HCT116 (cell line): ENCODE measurements around the gene DRICH1. TPM values are rescaled to one million over a fixed set of nuclear protein-coding genes. Genes with fewer than 3 reads are reported as not detected.

ENCODE experiments used
- ATAC-seq: fragments of 200-7000 bp; cut with Tn5 transposase; 2 replicates; pipeline ENCODE4 v1.9.1; 2020; ENCODE audit warnings: mild to moderate bottlenecking, moderate library complexity
- BruUV-seq: library from RNA; stranded (reverse); fragments of 400-500 nt; replicated peaks from 2 replicates; lab custom pipeline; 2021; lab: Mats Ljungman, UMichigan
- CTCF ChIA-PET: fragments of 300-600 bp; sonication (Branson Sonifier 250); formaldehyde crosslinking; loops from one replicate; lab custom pipeline; 2021; ENCODE audit warnings: antibody characterized with exemption; lab: Charles Lee
- POLR2A ChIA-PET: fragments of 300-600, 350-600 bp; sonication (Branson Sonifier 250); formaldehyde crosslinking; loops from one replicate; lab custom pipeline; 2021; ENCODE audit warnings: antibody characterized with exemption; lab: Charles Lee
- RAD21 ChIA-PET, 2 experiments: fragments of 300-600 bp; sonication (Branson Sonifier 250); formaldehyde crosslinking; loops; one replicate each; lab custom pipeline; 2023; ENCODE audit warnings: low total read pairs in 2 of 2; ENCODE audit not compliant: uncharacterized antibody in 2 of 2, unreplicated experiment in 2 of 2, low non-redundant PET in 1 of 2; lab: Charles Lee
- DNase-seq: peaks from one replicate; pipeline ENCODE4 v3.0.0-alpha.2; 2010; ENCODE audit warnings: low read depth, low spot score
- H2AFZ ChIP-seq: fragments of 200-600 bp; shearing (Covaris generic), sonication (generic); 2 replicates; pipeline ENCODE4 v1.6.1; 2017; ENCODE audit warnings: low read depth, mixed run types, mixed read lengths, antibody characterized with exemption, low read length; ENCODE audit not compliant: poor library complexity, severe bottlenecking
- H3K27ac ChIP-seq: 2 replicates; pipeline ENCODE4 v1.5.1; 2012; ENCODE audit warnings: low read depth, low read length
- H3K27me3 ChIP-seq: fragments of 200-600 bp; sonication (generic); 2 replicates; pipeline ENCODE4 v1.6.1; 2016; ENCODE audit warnings: mixed run types, low read length, mixed read lengths; ENCODE audit not compliant: insufficient read depth
- H3K36me3 ChIP-seq, 2 experiments: fragments of 200-500 bp in 1 of 2; fragments of 200-600 bp in 1 of 2; sonication (Bioruptor generic) in 1 of 2; sonication (generic) in 1 of 2; 2 replicates each; pipeline versions ENCODE4 v1.5.1 to v1.6.1; 2014 to 2016; ENCODE audit warnings: low read length in 2 of 2, inconsistent platforms in 1 of 2, mixed read lengths in 1 of 2, mixed run types in 1 of 2; ENCODE audit not compliant: insufficient read depth in 2 of 2, control insufficient read depth in 1 of 2
- H3K4me1 ChIP-seq, 2 experiments: fragments of 200-600 bp in 1 of 2; sonication (generic) in 1 of 2; 2 replicates each; pipeline versions ENCODE4 v1.5.1 to v1.6.1; 2012 to 2017; ENCODE audit warnings: low read length in 2 of 2, inconsistent platforms in 1 of 2, mild to moderate bottlenecking in 1 of 2, mixed read lengths in 1 of 2, mixed run types in 1 of 2, moderate library complexity in 1 of 2; ENCODE audit not compliant: insufficient read depth in 2 of 2, control insufficient read depth in 1 of 2
- H3K4me2 ChIP-seq: fragments of 200-600 bp; sonication (generic); 2 replicates; pipeline ENCODE4 v1.6.1; 2017; ENCODE audit warnings: mixed run types, low read length, mixed read lengths
- H3K4me3 ChIP-seq, 2 experiments: fragments of 200-600 bp in 1 of 2; sonication (generic) in 1 of 2; replicated peaks in 1 of 2; 2 replicates each; pipeline ENCODE4 v1.5.1; 2011 to 2016; ENCODE audit warnings: low read length in 2 of 2, control low read depth in 1 of 2, low read depth in 1 of 2, mild to moderate bottlenecking in 1 of 2, mixed read lengths in 1 of 2, mixed run types in 1 of 2
- H3K79me2 ChIP-seq: fragments of 200-600 bp; sonication (generic); 2 replicates; pipeline ENCODE4 v1.6.1; 2017; ENCODE audit warnings: mild to moderate bottlenecking, mixed run types, low read length, moderate library complexity, mixed read lengths; ENCODE audit not compliant: insufficient read depth
- H3K9ac ChIP-seq: fragments of 200-600 bp; sonication (generic); 2 replicates; pipeline ENCODE4 v1.6.1; 2016; ENCODE audit warnings: low read length, mixed read lengths
- H3K9me2 ChIP-seq: fragments of 200-600 bp; sonication (generic), shearing (Covaris generic); 2 replicates; pipeline ENCODE4 v1.6.1; 2017; ENCODE audit warnings: mixed run types, mild to moderate bottlenecking, moderate library complexity; ENCODE audit not compliant: insufficient read depth
- H3K9me3 ChIP-seq, 2 experiments: fragments of 200-500 bp in 1 of 2; fragments of 200-600 bp in 1 of 2; sonication (Bioruptor generic) in 1 of 2; sonication (generic) in 1 of 2; 2 replicates each; pipeline ENCODE4 v1.6.1; 2014 to 2017; ENCODE audit warnings: low read length in 2 of 2, mixed read lengths in 2 of 2, inconsistent platforms in 1 of 2, low read depth in 1 of 2, mild to moderate bottlenecking in 1 of 2, mixed run types in 1 of 2, moderate library complexity in 1 of 2; ENCODE audit not compliant: control insufficient read depth in 1 of 2, insufficient read depth in 1 of 2
- H4K20me1 ChIP-seq: fragments of 200-600 bp; sonication (generic), shearing (Covaris generic); 2 replicates; pipeline ENCODE4 v1.6.1; 2017; ENCODE audit warnings: mixed run types, mild to moderate bottlenecking, moderate library complexity; ENCODE audit not compliant: insufficient read depth
- CBX3 ChIP-seq: IDR thresholded peaks from 2 replicates; pipeline ENCODE4 v1.6.1; 2012; ENCODE audit warnings: low read depth
- CEBPB ChIP-seq: IDR thresholded peaks from 2 replicates; pipeline ENCODE4 v1.6.1; 2012; ENCODE audit warnings: low read depth
- EGR1 ChIP-seq: IDR thresholded peaks from 2 replicates; pipeline ENCODE4 v1.6.1; 2012; ENCODE audit warnings: low read depth
- POLR2AphosphoS5 ChIP-seq: IDR thresholded peaks from 2 replicates; pipeline ENCODE4 v1.6.1; 2011; ENCODE audit warnings: mild to moderate bottlenecking, low read depth, low read length, moderate library complexity
- SRF ChIP-seq: IDR thresholded peaks from 2 replicates; pipeline ENCODE4 v1.6.1; 2012; ENCODE audit warnings: low read depth
- TCF7L2 ChIP-seq: IDR thresholded peaks from 2 replicates; pipeline ENCODE4 v1.7.0; 2011; ENCODE audit warnings: borderline replicate concordance, inconsistent platforms; ENCODE audit not compliant: insufficient read depth, insufficient read length; ENCODE audit errors: extremely low read depth
- intact Hi-C: fragments of 100-400 bp; cut with micrococcal nuclease; formaldehyde crosslinking; loops from 2 replicates; pipeline ENCODE4 v1.10.0; 2022
- total RNA-seq: library from RNA; stranded (reverse); gene quantifications from one replicate; pipeline ENCODE4 v1.2.1, GENCODE V29; 2021; ENCODE audit not compliant: unreplicated experiment
- TF ChIP-seq, protein P1 (sequence below): IDR thresholded peaks from 2 replicates; pipeline ENCODE4 v1.6.1; 2011; ENCODE audit warnings: mild to moderate bottlenecking, low read length, moderate library complexity; ENCODE audit not compliant: insufficient replicate concordance; ENCODE audit errors: extremely low read depth
- TF ChIP-seq, protein P2 (sequence below), 3 experiments: fragments of 200-600 bp in 1 of 3; sonication (generic) in 1 of 3; IDR thresholded peaks in 2 of 3; conservative IDR thresholded peaks in 1 of 3; 2 replicates each; pipeline ENCODE4 v1.5.1; 2012 to 2017; ENCODE audit warnings: low read depth in 2 of 3, low read length in 2 of 3, antibody characterized with exemption in 1 of 3, borderline replicate concordance in 1 of 3, control low read depth in 1 of 3, mild to moderate bottlenecking in 1 of 3, mixed read lengths in 1 of 3, mixed run types in 1 of 3, moderate library complexity in 1 of 3; ENCODE audit not compliant: insufficient read depth in 1 of 3

The DRICH1 gene
- total RNA-seq, 1 experiment from 2014 or later, result 0.44 TPM

DNA sequence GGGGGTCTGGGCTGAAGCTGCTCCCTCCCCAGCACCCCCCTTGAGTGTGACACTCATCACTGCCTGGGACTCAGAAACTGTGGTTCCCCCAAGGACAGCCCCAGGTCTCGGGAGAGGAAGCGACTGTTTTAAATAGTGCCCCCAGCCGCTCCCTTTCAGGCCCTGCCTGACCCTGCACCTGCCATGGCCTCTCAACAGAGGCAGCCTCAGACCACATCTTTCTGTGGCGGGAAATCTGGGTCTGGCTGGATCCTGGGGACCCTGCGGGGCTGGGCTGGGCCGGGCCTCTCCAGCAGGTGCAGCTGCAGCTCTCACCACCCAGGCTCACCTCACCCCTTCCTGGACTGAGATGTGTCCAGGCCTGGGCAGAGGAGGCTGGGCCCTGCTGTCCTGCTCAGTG, 48.3 kb downstream of the DRICH1 start (continued):
- TF ChIP-seq, protein P1, sequence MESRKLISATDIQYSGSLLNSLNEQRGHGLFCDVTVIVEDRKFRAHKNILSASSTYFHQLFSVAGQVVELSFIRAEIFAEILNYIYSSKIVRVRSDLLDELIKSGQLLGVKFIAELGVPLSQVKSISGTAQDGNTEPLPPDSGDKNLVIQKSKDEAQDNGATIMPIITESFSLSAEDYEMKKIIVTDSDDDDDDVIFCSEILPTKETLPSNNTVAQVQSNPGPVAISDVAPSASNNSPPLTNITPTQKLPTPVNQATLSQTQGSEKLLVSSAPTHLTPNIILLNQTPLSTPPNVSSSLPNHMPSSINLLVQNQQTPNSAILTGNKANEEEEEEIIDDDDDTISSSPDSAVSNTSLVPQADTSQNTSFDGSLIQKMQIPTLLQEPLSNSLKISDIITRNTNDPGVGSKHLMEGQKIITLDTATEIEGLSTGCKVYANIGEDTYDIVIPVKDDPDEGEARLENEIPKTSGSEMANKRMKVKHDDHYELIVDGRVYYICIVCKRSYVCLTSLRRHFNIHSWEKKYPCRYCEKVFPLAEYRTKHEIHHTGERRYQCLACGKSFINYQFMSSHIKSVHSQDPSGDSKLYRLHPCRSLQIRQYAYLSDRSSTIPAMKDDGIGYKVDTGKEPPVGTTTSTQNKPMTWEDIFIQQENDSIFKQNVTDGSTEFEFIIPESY, result no peak
- TF ChIP-seq CEBPB, result no peak
- no peak for TF ChIP-seq SRF
- no peak for TF ChIP-seq EGR1
- TF ChIP-seq, all 23 proteins: peak for 0

DNA sequence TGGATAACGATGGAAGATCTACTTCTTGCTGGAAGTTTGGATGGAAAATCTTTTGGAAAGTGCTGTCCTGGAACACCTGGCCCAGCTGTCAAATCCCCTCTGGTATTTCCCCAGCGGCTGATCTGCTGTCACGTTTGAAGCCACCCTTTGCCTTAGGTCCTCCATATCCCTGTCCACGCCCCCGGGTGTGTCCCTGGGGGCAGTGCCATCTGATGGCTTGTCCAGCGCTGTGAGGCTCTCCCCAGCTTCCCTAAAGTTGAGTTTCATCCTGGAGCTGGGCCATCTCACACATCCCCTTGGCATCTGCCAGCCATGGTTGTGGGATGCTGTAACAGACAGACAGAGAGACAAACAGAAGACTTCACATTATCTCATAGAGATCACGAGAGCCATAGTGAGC, 49.0 kb downstream of the DRICH1 start:
- Histone ChIP-seq H3K9me2 (no peaks in the 10 kb centered on the region), H4K20me1 (no peaks in the 10 kb centered on the region), H3K9ac (no peak overlapping the region), H3K4me1 (no peaks in the 10 kb centered on the region), H3K4me2 (no peak overlapping the region), H3K79me2 (no peaks in the 10 kb centered on the region), H2AFZ (no peak overlapping the region), H3K27me3 (no peaks in the 10 kb centered on the region), H3K4me3 (no peak overlapping the region), H3K9me3 (no peaks in the 10 kb centered on the region), H3K27ac (no peak overlapping the region), H3K36me3 (no peaks in the 10 kb centered on the region)
- no peak for DNase-seq
- intact Hi-C loops, result no loop called here
- RAD21 ChIA-PET, result no interaction called here
- no peak for ATAC-seq
- CTCF ChIA-PET, result interaction anchor here (0.7 kb wide), 1 partner anchor 8 kb away, joined by 4 read pairs; no protein-coding TSS in a partner anchor
- POLR2A ChIA-PET, result no interaction called here
- no TSS peak for BruUV-seq
- TF ChIP-seq POLR2AphosphoS5 (no peak), CBX3 (no peak), TCF7L2 (no peak)
- TF ChIP-seq, protein P2, sequence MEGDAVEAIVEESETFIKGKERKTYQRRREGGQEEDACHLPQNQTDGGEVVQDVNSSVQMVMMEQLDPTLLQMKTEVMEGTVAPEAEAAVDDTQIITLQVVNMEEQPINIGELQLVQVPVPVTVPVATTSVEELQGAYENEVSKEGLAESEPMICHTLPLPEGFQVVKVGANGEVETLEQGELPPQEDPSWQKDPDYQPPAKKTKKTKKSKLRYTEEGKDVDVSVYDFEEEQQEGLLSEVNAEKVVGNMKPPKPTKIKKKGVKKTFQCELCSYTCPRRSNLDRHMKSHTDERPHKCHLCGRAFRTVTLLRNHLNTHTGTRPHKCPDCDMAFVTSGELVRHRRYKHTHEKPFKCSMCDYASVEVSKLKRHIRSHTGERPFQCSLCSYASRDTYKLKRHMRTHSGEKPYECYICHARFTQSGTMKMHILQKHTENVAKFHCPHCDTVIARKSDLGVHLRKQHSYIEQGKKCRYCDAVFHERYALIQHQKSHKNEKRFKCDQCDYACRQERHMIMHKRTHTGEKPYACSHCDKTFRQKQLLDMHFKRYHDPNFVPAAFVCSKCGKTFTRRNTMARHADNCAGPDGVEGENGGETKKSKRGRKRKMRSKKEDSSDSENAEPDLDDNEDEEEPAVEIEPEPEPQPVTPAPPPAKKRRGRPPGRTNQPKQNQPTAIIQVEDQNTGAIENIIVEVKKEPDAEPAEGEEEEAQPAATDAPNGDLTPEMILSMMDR (IDR thresholded peaks at IDR 0.05 in 2 of 3, conservative IDR thresholded peaks at IDR 0.05 in 1 of 3; ENCODE audit: borderline replicate concordance in 1 of 3, insufficient read depth in 1 of 3, low read depth in 2 of 3, low read length in 2 of 3), result no peak
